Naive thymus-derived CD8-positive, alpha-beta T cell (primary cell): ENCODE measurements around the gene ASB3. TPM values are rescaled to one million over a fixed set of nuclear protein-coding genes. Genes with fewer than 3 reads are reported as not detected.
"Not testable (repeated sequence)": the region's sequence is repeated elsewhere in the genome, so short reads cannot be mapped to it uniquely, and the experiment has no call there.

Experiments used
- ATAC-seq, 2 donors: fragments of 150-1000 bp; cut with Tn5 transposase in 1 of 2; sonication (Bioruptor Pico), chemical (Tn5 transposase) in 1 of 2; 1 replicate in 1 of 2; 2 replicates in 1 of 2; pipeline ENCODE4 v1.10.0; 2021; ENCODE audit warnings: mild to moderate bottlenecking in 2 of 2, moderate library complexity in 2 of 2
- POLR2A ChIA-PET: fragments of 350-600 bp; sonication (Branson Sonifier 250); formaldehyde crosslinking; loops from one replicate; lab custom pipeline; 2021; ENCODE audit warnings: antibody characterized with exemption; lab: Charles Lee
- DNase-seq, 10 donors: peaks; one replicate each; pipeline versions ENCODE4 v3.0.0 to v3.0.0-alpha.2; 2020 to 2022
- H3K27ac Mint-ChIP-seq, 10 donors: one replicate each; pipeline ENCODE4 v1.8.0; 2020 to 2022; ENCODE audit warnings: mild to moderate bottlenecking in 10 of 10, mixed read lengths in 10 of 10, moderate library complexity in 4 of 10, inconsistent platforms in 1 of 10
- H3K27me3 Mint-ChIP-seq, 5 donors: one replicate each; pipeline ENCODE4 v1.8.0; 2021 to 2022; ENCODE audit warnings: mixed read lengths in 5 of 5
- H3K36me3 Mint-ChIP-seq, 3 donors: one replicate each; pipeline ENCODE4 v1.8.0; 2020 to 2022; ENCODE audit warnings: mixed read lengths in 3 of 3, mild to moderate bottlenecking in 2 of 3, inconsistent platforms in 1 of 3
- H3K4me1 Mint-ChIP-seq, 4 donors: one replicate each; pipeline ENCODE4 v1.8.0; 2021 to 2022; ENCODE audit warnings: mixed read lengths in 4 of 4
- H3K4me3 Mint-ChIP-seq, 10 donors: one replicate each; pipeline ENCODE4 v1.8.0; 2020 to 2022; ENCODE audit warnings: mild to moderate bottlenecking in 10 of 10, mixed read lengths in 10 of 10, moderate library complexity in 6 of 10, inconsistent platforms in 1 of 10
- H3K9me3 Mint-ChIP-seq, 9 donors: one replicate each; pipeline ENCODE4 v1.8.0; 2020 to 2022; ENCODE audit warnings: mixed read lengths in 9 of 9, mild to moderate bottlenecking in 3 of 9, inconsistent platforms in 1 of 9, moderate library complexity in 1 of 9
- polyA plus RNA-seq, 3 donors: library from polyadenylated mRNA; unstranded; fragments of 300-500 nt; fragmentation: Illumina TruSeq; gene quantifications; one replicate each; pipeline ENCODE4 v1.2.3, GENCODE V29; 2021
- total RNA-seq, 8 experiments: library from RNA in 2 of 8; stranded (reverse) in 2 of 8; gene quantifications; one replicate each; pipeline ENCODE4 v1.2.3 and lab custom pipeline; 2021 to 2026

Gene ASB3
- total and polyA plus RNA-seq, 5 experiments from 2014 or later: 14.9 to 39.8 (median 17.4) TPM

- no peak overlapping the region for H3K4me3 Mint-ChIP-seq
- POLR2A ChIA-PET: no interaction called here
These were observed 4.1 kb downstream of the ASB3 start for GRCh38 chr2:53782676-53783075.

GRCh38 chr2:53780056-53780455 is 6.7 kb downstream of the ASB3 start:
- H3K4me1 Mint-ChIP-seq: peaks cover 24 to 59% (median 50%) of the 10 kb centered on the region in 4 donors
- no peak for DNase-seq
- H3K27ac Mint-ChIP-seq: peak overlapping the region in 2 of 10 donors; percentile 64 to 65
- no peak overlapping the region for H3K4me3 Mint-ChIP-seq
- POLR2A ChIA-PET: no interaction called here
- peaks cover 0 to 60% (median 19%) of the 10 kb centered on the region in 3 donors for H3K36me3 Mint-ChIP-seq
- H3K27me3 Mint-ChIP-seq: no peaks in the 10 kb centered on the region
- H3K9me3 Mint-ChIP-seq: no peaks in the 10 kb centered on the region
- ATAC-seq: no peak

More at GRCh38 chr2:53782676-53783075, 4.1 kb downstream of the ASB3 start:
- peaks cover 24 to 64% (median 55%) of the 10 kb centered on the region in 4 donors for H3K4me1 Mint-ChIP-seq
- H3K27ac Mint-ChIP-seq: peak overlapping the region in 2 of 10 donors; percentile 22 to 37
- no peaks in the 10 kb centered on the region for H3K9me3 Mint-ChIP-seq
- H3K36me3 Mint-ChIP-seq: peaks cover 0 to 47% (median 15%) of the 10 kb centered on the region in 3 donors
- H3K27me3 Mint-ChIP-seq: no peaks in the 10 kb centered on the region
- ATAC-seq: no peak
- DNase-seq: no peak

- POLR2A ChIA-PET: interaction anchor here (0.7 kb wide), 1 partner anchor 11 kb away, joined by 3 read pairs; the partner anchor contains the start of gene CHAC2
- Mint-ChIP-seq H3K36me3 (peaks cover 0 to 66% (median 21%) of the 10 kb centered on the region in 3 donors), H3K27me3 (no peaks in the 10 kb centered on the region), H3K9me3 (no peaks in the 10 kb centered on the region), H3K4me1 (peaks cover 17 to 49% (median 42%) of the 10 kb centered on the region in 4 donors), H3K27ac (peak overlapping the region in 4 of 10 donors; percentile 4 to 73 (median 14)), H3K4me3 (no peak overlapping the region)
- DNase-seq (no peak), ATAC-seq (no peak)
These were observed 8.1 kb downstream of the ASB3 start for GRCh38 chr2:53778536-53779162.

- H3K36me3 Mint-ChIP-seq: peaks cover 0 to 62% (median 25%) of the 10 kb centered on the region in 3 donors
- H3K4me3 Mint-ChIP-seq: no peak overlapping the region
- H3K27ac Mint-ChIP-seq: peak overlapping the region in 6 of 10 donors; percentile 10 to 90 (median 31)
- no peaks in the 10 kb centered on the region for H3K27me3 Mint-ChIP-seq
- H3K4me1 Mint-ChIP-seq: peaks cover 15 to 42% (median 35%) of the 10 kb centered on the region in 4 donors
- POLR2A ChIA-PET: interaction anchor here (0.9 to 1.3 kb wide), 2 partner anchors 9 kb away, joined by 3 to 4 read pairs; partner anchors contain the start of genes ASB3 and CHAC2
- no peak for ATAC-seq
- H3K9me3 Mint-ChIP-seq: no peaks in the 10 kb centered on the region
- no peak for DNase-seq
These were observed 9.6 kb downstream of the ASB3 start for GRCh38 chr2:53777134-53777533.

- Mint-ChIP-seq H3K27me3 (no peaks in the 10 kb centered on the region), H3K4me3 (no peak overlapping the region), H3K36me3 (peaks cover 0 to 18% (median 6%) of the 10 kb centered on the region in 3 donors), H3K4me1 (peaks cover 10 to 48% (median 41%) of the 10 kb centered on the region in 4 donors), H3K27ac (peak overlapping the region in 2 of 10 donors; percentile 4), H3K9me3 (no peaks in the 10 kb centered on the region)
- DNase-seq (no peak), ATAC-seq (no peak)
- POLR2A ChIA-PET: interaction anchor here (1.2 kb wide), 1 partner anchor 16 kb away, joined by 4 read pairs; the partner anchor contains the start of genes ASB3 and ERLEC1
These were observed 16.5 kb downstream of the ASB3 start for GRCh38 chr2:53770264-53770663.

GRCh38 chr2:53769318-53769945 is 17.3 kb downstream of the ASB3 start:
- peak overlapping the region in 1 of 10 donors; percentile 12 for H3K4me3 Mint-ChIP-seq
- H3K4me1 Mint-ChIP-seq: peaks cover 10 to 48% (median 41%) of the 10 kb centered on the region in 4 donors
- H3K27ac Mint-ChIP-seq: peak overlapping the region in 2 of 10 donors; percentile 4 to 14
- peaks cover 0 to 20% (median 6%) of the 10 kb centered on the region in 3 donors for H3K36me3 Mint-ChIP-seq
- no peaks in the 10 kb centered on the region for H3K9me3 Mint-ChIP-seq
- POLR2A ChIA-PET: interaction anchor here (0.6 to 1.2 kb wide), 3 partner anchors 17 to 1729 kb away, joined by 4 to 5 read pairs (median 5); partner anchors contain the start of genes ASB3 and ERLEC1
- DNase-seq (no peak), ATAC-seq (no peak)
- no peaks in the 10 kb centered on the region for H3K27me3 Mint-ChIP-seq

- peak overlapping the region; percentile 90 to 98 (median 94) for H3K27ac Mint-ChIP-seq
- POLR2A ChIA-PET: interaction anchor here (0.6 to 2.3 kb wide), 8 partner anchors 9 to 1850 kb away, joined by 3 to 34 read pairs (median 3); partner anchors contain the start of genes ASB3, ERLEC1 and RTN4
- no peak for ATAC-seq
- peaks cover 10 to 43% (median 38%) of the 10 kb centered on the region in 4 donors for H3K4me1 Mint-ChIP-seq
- no peaks in the 10 kb centered on the region for H3K9me3 Mint-ChIP-seq
- peaks cover 0 to 25% (median 7%) of the 10 kb centered on the region in 3 donors for H3K36me3 Mint-ChIP-seq
- DNase-seq: peak in 1 of 10 donors; percentile 37
- H3K27me3 Mint-ChIP-seq: no peaks in the 10 kb centered on the region
- peak overlapping the region; percentile 90 to 98 (median 94) for H3K4me3 Mint-ChIP-seq
These were observed 18.6 kb downstream of the ASB3 start for GRCh38 chr2:53768242-53768542.

GRCh38 chr2:53767405-53768241 is 19.1 kb downstream of the ASB3 start, which contains the start of gene CHAC2:
Gene CHAC2, plus strand, starts transcription at chr2:53767804. Its CDS starts 83 bp downstream, at chr2:53767887.
- ATAC-seq (peak; percentile 89 to 94), DNase-seq (peak; percentile 73 to 90 (median 81))
- peaks cover 10 to 43% (median 38%) of the 10 kb centered on the region in 4 donors for H3K4me1 Mint-ChIP-seq
- H3K27me3 Mint-ChIP-seq: no peaks in the 10 kb centered on the region
- no peaks in the 10 kb centered on the region for H3K9me3 Mint-ChIP-seq
- POLR2A ChIA-PET: interaction anchor here (0.6 to 2.3 kb wide), 12 partner anchors 10 to 1851 kb away, joined by 3 to 34 read pairs (median 3); partner anchors contain the start of genes ASB3, ERLEC1 and RTN4
- peaks cover 0 to 28% (median 9%) of the 10 kb centered on the region in 3 donors for H3K36me3 Mint-ChIP-seq
- peak within 1 kb of the TSS; percentile 90 to 98 (median 94) for H3K27ac Mint-ChIP-seq
- H3K4me3 Mint-ChIP-seq: peak within 1 kb of the TSS; percentile 90 to 98 (median 94)

- POLR2A ChIA-PET: no interaction called here
- DNase-seq: no peak
- Mint-ChIP-seq H3K9me3 (no peaks in the 10 kb centered on the region), H3K4me1 (peaks cover 6 to 39% (median 36%) of the 10 kb centered on the region in 4 donors), H3K27me3 (no peaks in the 10 kb centered on the region), H3K27ac (peak overlapping the region in 3 of 10 donors; percentile 55 to 73 (median 57)), H3K4me3 (peak overlapping the region in 3 of 10 donors; percentile 8 to 24 (median 19)), H3K36me3 (peaks cover 0 to 38% (median 11%) of the 10 kb centered on the region in 3 donors)
- no peak for ATAC-seq
These were observed 21.0 kb downstream of the ASB3 start for GRCh38 chr2:53765767-53766166.

- not testable (repeated sequence) for H3K27me3 Mint-ChIP-seq, H3K9me3 Mint-ChIP-seq, H3K4me3 Mint-ChIP-seq, H3K4me1 Mint-ChIP-seq, H3K27ac Mint-ChIP-seq, DNase-seq, ATAC-seq
- POLR2A ChIA-PET: interaction anchor here (1.2 kb wide), 1 partner anchor 10 kb away, joined by 3 read pairs; no protein-coding TSS in a partner anchor
- peaks cover 4 to 37% (median 25%) of the 10 kb centered on the region in 3 donors for H3K36me3 Mint-ChIP-seq
These were observed 29.5 kb downstream of the ASB3 start for GRCh38 chr2:53757206-53757605.

- peaks cover 4 to 31% (median 21%) of the 10 kb centered on the region in 3 donors for H3K36me3 Mint-ChIP-seq
- peak overlapping the region in 2 of 10 donors; percentile 68 to 74 for H3K27ac Mint-ChIP-seq
- ATAC-seq: no peak
These were observed 30.1 kb downstream of the ASB3 start for GRCh38 chr2:53756644-53757043.

More at GRCh38 chr2:53756644-53757043, 30.1 kb downstream of the ASB3 start:
- Mint-ChIP-seq H3K4me3 (no peak overlapping the region), H3K4me1 (peaks cover 2 to 6% (median 5%) of the 10 kb centered on the region in 4 donors), H3K27me3 (no peaks in the 10 kb centered on the region), H3K9me3 (no peaks in the 10 kb centered on the region)
- POLR2A ChIA-PET: interaction anchor here (1.2 kb wide), 1 partner anchor 11 kb away, joined by 3 read pairs; no protein-coding TSS in a partner anchor
- DNase-seq: no peak
